Measurements from ENCODE around the gene NASP. TPM values are rescaled to one million over a fixed set of nuclear protein-coding genes. Genes with fewer than 3 reads are reported as not detected.

The NASP gene
- total RNA-seq, 1 donor from 2014 or later, result 55.9 TPM

DNA sequence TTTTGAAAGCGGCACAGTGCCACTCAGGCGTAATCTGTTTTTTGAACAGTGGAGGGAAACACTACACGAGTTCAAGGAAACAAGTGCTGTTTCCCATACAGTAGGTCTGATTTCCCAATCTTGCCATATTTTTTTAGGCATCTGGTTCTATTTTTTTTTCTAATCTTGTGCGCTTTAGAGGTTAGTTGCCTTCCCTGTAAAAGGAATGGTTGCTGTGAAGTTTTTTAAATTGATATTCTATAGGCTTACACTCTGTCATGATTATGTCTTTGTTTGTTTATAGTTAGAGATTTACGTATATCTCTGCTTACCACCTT is 1.2 kb downstream of the NASP start:
- peaks cover 47% of the 10 kb centered on the region for H4K20me1 ChIP-seq (ENCODE audit: insufficient read depth, low read length)
- H3K4me3 ChIP-seq (ENCODE audit: insufficient read depth, low read depth, low read length), result peak overlapping the region; percentile 98
- no peak overlapping the region for H2AFZ ChIP-seq (ENCODE audit: low read depth, low read length)
- no peaks in the 10 kb centered on the region for H3K9me3 ChIP-seq (ENCODE audit: insufficient read depth, low read depth, low read length)
- FAIRE-seq, result no peak
- TF ChIP-seq, protein P1, sequence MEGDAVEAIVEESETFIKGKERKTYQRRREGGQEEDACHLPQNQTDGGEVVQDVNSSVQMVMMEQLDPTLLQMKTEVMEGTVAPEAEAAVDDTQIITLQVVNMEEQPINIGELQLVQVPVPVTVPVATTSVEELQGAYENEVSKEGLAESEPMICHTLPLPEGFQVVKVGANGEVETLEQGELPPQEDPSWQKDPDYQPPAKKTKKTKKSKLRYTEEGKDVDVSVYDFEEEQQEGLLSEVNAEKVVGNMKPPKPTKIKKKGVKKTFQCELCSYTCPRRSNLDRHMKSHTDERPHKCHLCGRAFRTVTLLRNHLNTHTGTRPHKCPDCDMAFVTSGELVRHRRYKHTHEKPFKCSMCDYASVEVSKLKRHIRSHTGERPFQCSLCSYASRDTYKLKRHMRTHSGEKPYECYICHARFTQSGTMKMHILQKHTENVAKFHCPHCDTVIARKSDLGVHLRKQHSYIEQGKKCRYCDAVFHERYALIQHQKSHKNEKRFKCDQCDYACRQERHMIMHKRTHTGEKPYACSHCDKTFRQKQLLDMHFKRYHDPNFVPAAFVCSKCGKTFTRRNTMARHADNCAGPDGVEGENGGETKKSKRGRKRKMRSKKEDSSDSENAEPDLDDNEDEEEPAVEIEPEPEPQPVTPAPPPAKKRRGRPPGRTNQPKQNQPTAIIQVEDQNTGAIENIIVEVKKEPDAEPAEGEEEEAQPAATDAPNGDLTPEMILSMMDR (IDR thresholded peaks at IDR 0.05; ENCODE audit: insufficient read depth, low read depth, low read length), result no peak
- no peak for TF ChIP-seq EZH2 (IDR thresholded peaks at IDR 0.05; ENCODE audit: insufficient read depth, low read length)
- peak overlapping the region; percentile 95 for H3K27ac ChIP-seq (ENCODE audit: low read depth, low read length)
- peak overlapping the region; percentile 77 for H3K27ac Mint-ChIP-seq (ENCODE audit: unreplicated experiment)
- H3K27me3 ChIP-seq (ENCODE audit: insufficient read depth, low read length), result no peaks in the 10 kb centered on the region
- no peak for DNase-seq (ENCODE audit: low read depth)
- H3K36me3 ChIP-seq (ENCODE audit: insufficient read depth, low read length), result no peaks in the 10 kb centered on the region
- H3K79me2 ChIP-seq (ENCODE audit: insufficient read depth, low read length), result peaks cover 59% of the 10 kb centered on the region
- H3K27me3 Mint-ChIP-seq (ENCODE audit: low read depth, unreplicated experiment), result no peaks in the 10 kb centered on the region
- peaks cover 9% of the 10 kb centered on the region for H3K4me1 Mint-ChIP-seq (ENCODE audit: low read depth, unreplicated experiment)
- H3K9ac ChIP-seq (ENCODE audit: low read length), result peak overlapping the region; percentile 98
- H3K4me1 ChIP-seq (ENCODE audit: insufficient read depth, low read length), result peaks cover 14% of the 10 kb centered on the region
- H3K4me3 Mint-ChIP-seq (ENCODE audit: unreplicated experiment), result peak overlapping the region; percentile 99
- peaks cover 2% of the 10 kb centered on the region for H3K9me3 Mint-ChIP-seq (ENCODE audit: unreplicated experiment)
- H3K36me3 Mint-ChIP-seq (ENCODE audit: low read depth, unreplicated experiment), result no peaks in the 10 kb centered on the region
- H3K4me2 ChIP-seq (ENCODE audit: low read length), result peak overlapping the region; percentile 100

DNA sequence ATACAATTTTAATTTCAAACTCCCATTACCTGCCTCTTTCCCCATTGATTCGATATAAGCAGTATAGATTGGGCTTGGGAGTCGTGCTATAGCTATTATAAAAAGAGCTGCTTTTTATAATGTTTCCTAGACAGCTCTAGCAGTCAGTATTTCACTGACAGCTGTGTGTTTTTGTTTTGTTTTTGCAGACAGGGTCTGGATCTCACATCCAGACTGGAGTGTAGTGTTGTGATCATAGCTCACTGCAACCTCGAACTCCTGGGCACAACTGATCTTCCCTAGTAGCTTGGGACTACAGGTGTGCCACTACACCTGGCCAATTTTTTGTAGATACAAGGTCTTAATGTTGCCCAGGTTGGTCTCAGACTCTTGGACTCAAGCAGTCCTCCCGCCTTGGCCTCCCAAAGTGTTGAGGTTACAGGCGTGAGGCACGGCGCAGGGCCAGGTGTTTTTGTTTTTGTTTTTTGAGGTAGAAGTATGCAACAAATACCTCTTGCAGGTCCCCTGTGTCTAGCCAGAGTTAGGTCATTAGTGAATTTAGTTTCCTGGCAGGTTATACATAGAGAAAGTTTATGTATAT is 1.7 kb downstream of the NASP start:
- Histone ChIP-seq H3K36me3 (ENCODE audit: insufficient read depth, low read length) (no peaks in the 10 kb centered on the region), H3K9ac (ENCODE audit: low read length) (peak overlapping the region; percentile 98)

DNA sequence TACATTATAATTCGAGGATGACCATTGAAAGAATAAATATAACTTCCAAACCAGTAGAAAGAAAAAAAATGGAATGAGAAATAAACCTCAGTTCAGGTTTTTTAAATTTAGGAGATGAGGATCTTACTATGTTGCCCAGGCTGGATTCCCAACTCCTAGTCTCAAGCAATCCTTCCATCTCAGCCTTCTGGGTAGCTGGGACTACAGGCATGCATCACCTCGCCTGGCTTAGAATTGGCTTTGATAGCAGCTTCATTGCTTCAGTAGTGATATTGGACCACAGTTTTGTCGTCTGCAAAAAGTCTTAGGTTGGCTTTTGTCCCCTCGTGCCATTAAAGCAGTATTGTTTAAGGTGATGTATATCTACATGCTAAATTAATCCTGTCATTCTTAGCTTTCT is 2.9 kb downstream of the NASP start:
- Histone ChIP-seq H2AFZ (ENCODE audit: low read depth, low read length) (no peak overlapping the region), H4K20me1 (ENCODE audit: insufficient read depth, low read length) (peaks cover 56% of the 10 kb centered on the region), H3K4me2 (ENCODE audit: low read length) (peak overlapping the region; percentile 100), H3K9me3 (ENCODE audit: insufficient read depth, low read depth, low read length) (no peaks in the 10 kb centered on the region), H3K36me3 (ENCODE audit: insufficient read depth, low read length) (peaks cover 2% of the 10 kb centered on the region), H3K9ac (ENCODE audit: low read length) (peak overlapping the region; percentile 56), H3K79me2 (ENCODE audit: insufficient read depth, low read length) (peaks cover 75% of the 10 kb centered on the region), H3K4me3 (ENCODE audit: insufficient read depth, low read depth, low read length) (peak overlapping the region; percentile 36), H3K27ac (ENCODE audit: low read depth, low read length) (no peak overlapping the region), H3K27me3 (ENCODE audit: insufficient read depth, low read length) (no peaks in the 10 kb centered on the region), H3K4me1 (ENCODE audit: insufficient read depth, low read length) (peaks cover 14% of the 10 kb centered on the region)
- Mint-ChIP-seq H3K4me1 (ENCODE audit: low read depth, unreplicated experiment) (peaks cover 9% of the 10 kb centered on the region), H3K4me3 (ENCODE audit: unreplicated experiment) (no peak overlapping the region), H3K36me3 (ENCODE audit: low read depth, unreplicated experiment) (no peaks in the 10 kb centered on the region), H3K9me3 (ENCODE audit: unreplicated experiment) (peaks cover 2% of the 10 kb centered on the region), H3K27ac (ENCODE audit: unreplicated experiment) (no peak overlapping the region), H3K27me3 (ENCODE audit: low read depth, unreplicated experiment) (no peaks in the 10 kb centered on the region)
- DNase-seq (ENCODE audit: low read depth) (no peak), FAIRE-seq (no peak)
- TF ChIP-seq, protein P1 (IDR thresholded peaks at IDR 0.05; ENCODE audit: insufficient read depth, low read depth, low read length), result no peak
- TF ChIP-seq EZH2 (IDR thresholded peaks at IDR 0.05; ENCODE audit: insufficient read depth, low read length), result no peak

More for the DNA sequence above, 1.7 kb downstream of the NASP start:
- peak overlapping the region; percentile 77 for H3K27ac Mint-ChIP-seq (ENCODE audit: unreplicated experiment)
- peaks cover 63% of the 10 kb centered on the region for H3K79me2 ChIP-seq (ENCODE audit: insufficient read depth, low read length)
- no peaks in the 10 kb centered on the region for H3K36me3 Mint-ChIP-seq (ENCODE audit: low read depth, unreplicated experiment)
- H3K4me2 ChIP-seq (ENCODE audit: low read length), result peak overlapping the region; percentile 100
- FAIRE-seq (no peak), DNase-seq (ENCODE audit: low read depth) (no peak)
- no peak for TF ChIP-seq EZH2 (IDR thresholded peaks at IDR 0.05; ENCODE audit: insufficient read depth, low read length)
- TF ChIP-seq, protein P1 (IDR thresholded peaks at IDR 0.05; ENCODE audit: insufficient read depth, low read depth, low read length), result no peak
- H3K27ac ChIP-seq (ENCODE audit: low read depth, low read length), result peak overlapping the region; percentile 95
- H4K20me1 ChIP-seq (ENCODE audit: insufficient read depth, low read length), result peaks cover 49% of the 10 kb centered on the region
- no peak overlapping the region for H2AFZ ChIP-seq (ENCODE audit: low read depth, low read length)
- H3K9me3 Mint-ChIP-seq (ENCODE audit: unreplicated experiment), result peaks cover 2% of the 10 kb centered on the region
- no peaks in the 10 kb centered on the region for H3K9me3 ChIP-seq (ENCODE audit: insufficient read depth, low read depth, low read length)
- no peaks in the 10 kb centered on the region for H3K27me3 ChIP-seq (ENCODE audit: insufficient read depth, low read length)
- H3K4me3 Mint-ChIP-seq (ENCODE audit: unreplicated experiment), result peak overlapping the region; percentile 99
- H3K4me1 Mint-ChIP-seq (ENCODE audit: low read depth, unreplicated experiment), result peaks cover 9% of the 10 kb centered on the region
- no peaks in the 10 kb centered on the region for H3K27me3 Mint-ChIP-seq (ENCODE audit: low read depth, unreplicated experiment)
- peaks cover 14% of the 10 kb centered on the region for H3K4me1 ChIP-seq (ENCODE audit: insufficient read depth, low read length)
- peak overlapping the region; percentile 98 for H3K4me3 ChIP-seq (ENCODE audit: insufficient read depth, low read depth, low read length)

All from astrocyte (in vitro differentiated cells and primary cell).